Measurements from ENCODE around the gene CYBRD1.

GRCh38 chr2:171553236-171553635 lies 31.0 kb downstream of the CYBRD1 start:
- TF ChIP-seq CTCF (IDR thresholded peaks at IDR 0.05) (no peak), POLR2A (IDR thresholded peaks at IDR 0.05) (no peak)
